A549 (cell line): Measurements from ENCODE around the gene FMNL2.

Experiments used
- CHD2 ChIP-seq: fragments of 150-350 bp; IDR thresholded peaks from 2 replicates; pipeline ENCODE4 v1.6.1; 2014; ENCODE audit warnings: low read length; ENCODE audit not compliant: partially characterized antibody
- CTCF ChIP-seq: fragments of >200 bp; sonication (Bioruptor Twin); formaldehyde crosslinking; IDR thresholded peaks from 3 replicates; pipeline ENCODE4 v1.5.1; 2016
- ESRRA ChIP-seq: fragments of 150-350 bp; IDR thresholded peaks from 2 replicates; pipeline ENCODE4 v1.6.1; 2014; ENCODE audit warnings: mild to moderate bottlenecking, low read length, borderline replicate concordance
- FOXS1 ChIP-seq: fragments of 250-450 bp; sonication (Bioruptor Pico); IDR thresholded peaks from 2 replicates; pipeline ENCODE4 v1.5.0; 2020; ENCODE audit warnings: mild to moderate bottlenecking, moderate library complexity
- HOXA7 ChIP-seq: fragments of 250-450 bp; sonication (Bioruptor Pico); IDR thresholded peaks from 2 replicates; pipeline ENCODE4 v1.5.0; 2020; ENCODE audit warnings: mild to moderate bottlenecking, moderate library complexity
- JUNB ChIP-seq: fragments of >200 bp; sonication (Bioruptor Twin); formaldehyde crosslinking; IDR thresholded peaks from 2 replicates; pipeline ENCODE4 v1.6.1; 2016
- MAFK ChIP-seq: fragments of 450-650 bp; IDR thresholded peaks from 2 replicates; pipeline ENCODE4 v1.6.1; 2014; ENCODE audit not compliant: partially characterized antibody
- MAX ChIP-seq: IDR thresholded peaks from 2 replicates; pipeline ENCODE4 v1.6.1; 2012
- NPAS2 ChIP-seq: fragments of 250-450 bp; sonication (Bioruptor Pico); IDR thresholded peaks from 2 replicates; pipeline ENCODE4 v1.8.0; 2022; ENCODE audit warnings: mild to moderate bottlenecking, moderate library complexity, borderline replicate concordance
- POLR2A ChIP-seq: IDR thresholded peaks from 2 replicates; pipeline ENCODE4 v1.6.1; 2012; ENCODE audit warnings: mild to moderate bottlenecking, low read length

DNA sequence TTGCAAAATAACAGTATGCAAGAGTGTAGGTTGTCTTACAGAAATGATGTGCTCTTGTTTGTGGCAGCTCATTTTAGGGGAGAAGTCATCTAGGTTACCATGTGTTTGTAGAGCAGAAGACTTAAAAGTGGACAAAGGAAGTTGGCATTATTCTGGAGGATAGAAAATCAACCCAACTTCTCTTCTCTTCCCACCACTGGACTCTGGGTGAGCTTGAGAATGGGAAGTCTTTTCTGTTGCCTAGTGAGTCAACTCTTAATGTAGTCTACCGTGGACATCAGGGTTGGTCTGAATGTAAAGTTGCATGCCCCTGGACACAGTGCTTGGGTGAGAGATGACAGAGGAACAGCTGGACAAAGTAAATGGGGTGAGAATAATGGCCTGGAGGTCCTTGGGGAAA is 98.3 kb downstream of the FMNL2 start:
- no peak for TF ChIP-seq CTCF
- no peak for TF ChIP-seq POLR2A
- no peak for TF ChIP-seq MAFK
- no peak for TF ChIP-seq CHD2
- TF ChIP-seq MAX: no peak
- TF ChIP-seq ESRRA: no peak
- no peak for TF ChIP-seq JUNB
- no peak for TF ChIP-seq FOXS1 (CRISPR knock-in tag)
- TF ChIP-seq NPAS2 (CRISPR knock-in tag): no peak
- TF ChIP-seq HOXA7 (CRISPR knock-in tag): no peak
